GM23338 (cell line): ENCODE measurements around the gene ASB3. TPM values are rescaled to one million over a fixed set of nuclear protein-coding genes. Genes with fewer than 3 reads are reported as not detected.

Source experiments
- ATAC-seq: fragments of 200-7000 bp; cut with Tn5 transposase; 3 replicates; pipeline ENCODE4 v1.9.1; 2020
- DNase-seq: peaks from one replicate; pipeline ENCODE4 v3.0.0-alpha.2; 2015; ENCODE audit warnings: low spot score
- H2AFZ ChIP-seq: fragments of 200-600 bp; sonication (generic); 2 replicates; pipeline ENCODE4 v1.8.0; 2016; ENCODE audit warnings: antibody characterized with exemption, mild to moderate bottlenecking, moderate library complexity
- H3F3A ChIP-seq: fragments of 200-600 bp; sonication (generic); replicated peaks from 2 replicates; pipeline ENCODE4 v1.8.0; 2017; ENCODE audit warnings: antibody characterized with exemption, mixed run types, low read depth
- H3K27ac ChIP-seq: fragments of 200-600 bp; sonication (generic); 2 replicates; pipeline ENCODE4 v1.6.1; 2016; ENCODE audit warnings: low read depth
- H3K27me3 ChIP-seq: fragments of 200-600 bp; sonication (generic); 2 replicates; pipeline ENCODE4 v1.8.0; 2016; ENCODE audit warnings: mild to moderate bottlenecking, mixed run types, moderate library complexity; ENCODE audit not compliant: insufficient read depth
- H3K36me3 ChIP-seq: fragments of 200-600 bp; sonication (generic); 2 replicates; pipeline ENCODE4 v1.8.0; 2016; ENCODE audit warnings: mild to moderate bottlenecking; ENCODE audit not compliant: insufficient read depth
- H3K4me1 ChIP-seq: fragments of 200-600 bp; sonication (generic); 2 replicates; pipeline ENCODE4 v1.8.0; 2016; ENCODE audit warnings: mild to moderate bottlenecking, moderate library complexity; ENCODE audit not compliant: insufficient read depth
- H3K4me2 ChIP-seq: fragments of 200-600 bp; sonication (generic); 2 replicates; pipeline ENCODE4 v1.7.1; 2017; ENCODE audit warnings: mixed run types
- H3K4me3 ChIP-seq: fragments of 200-600 bp; sonication (generic); 2 replicates; pipeline ENCODE4 v1.6.1; 2016; ENCODE audit warnings: mixed run types
- H3K79me2 ChIP-seq: fragments of 200-600 bp; sonication (generic); replicated peaks from 2 replicates; pipeline ENCODE4 v1.8.0; 2017; ENCODE audit warnings: mild to moderate bottlenecking; ENCODE audit not compliant: insufficient read depth
- H3K9me2 ChIP-seq: fragments of 200-600 bp; sonication (generic); 2 replicates; pipeline ENCODE4 v1.8.0; 2017; ENCODE audit not compliant: insufficient read depth
- H4K20me1 ChIP-seq: fragments of 200-600 bp; sonication (generic); replicated peaks from 2 replicates; pipeline ENCODE4 v1.8.0; 2017; ENCODE audit warnings: mild to moderate bottlenecking; ENCODE audit not compliant: insufficient read depth
- H3K27ac Mint-ChIP-seq: 2 replicates; pipeline ENCODE4 v1.8.0; 2020; ENCODE audit warnings: inconsistent platforms, mild to moderate bottlenecking, moderate library complexity, mixed read lengths
- H3K27me3 Mint-ChIP-seq: 3 replicates; pipeline ENCODE4 v1.8.0; 2022; ENCODE audit warnings: low read depth, mild to moderate bottlenecking, moderate library complexity, mixed read lengths, inconsistent platforms; ENCODE audit not compliant: insufficient read depth, poor library complexity
- H3K36me3 Mint-ChIP-seq: 3 replicates; pipeline ENCODE4 v1.8.0; 2021; ENCODE audit warnings: low read depth, mild to moderate bottlenecking, inconsistent platforms, moderate library complexity, mixed read lengths
- H3K4me1 Mint-ChIP-seq: 3 replicates; pipeline ENCODE4 v1.8.0; 2020; ENCODE audit warnings: mild to moderate bottlenecking, inconsistent platforms, mixed read lengths
- H3K4me3 Mint-ChIP-seq: 3 replicates; pipeline ENCODE4 v1.8.0; 2021; ENCODE audit warnings: moderate library complexity, mild to moderate bottlenecking, inconsistent platforms, mixed read lengths
- H3K9me3 Mint-ChIP-seq: 3 replicates; pipeline ENCODE4 v1.8.0; 2020; ENCODE audit warnings: moderate library complexity, mild to moderate bottlenecking, inconsistent platforms, mixed read lengths
- CREB1 ChIP-seq: fragments of 250-450 bp; sonication (Bioruptor Pico); IDR thresholded peaks from 2 replicates; pipeline ENCODE4 v1.5.0; 2020; ENCODE audit warnings: low read depth, mild to moderate bottlenecking, moderate library complexity
- EZH2 ChIP-seq: fragments of 200-600 bp; sonication (generic); IDR thresholded peaks from one replicate; pipeline ENCODE4 v1.8.0; 2017; ENCODE audit warnings: antibody characterized with exemption, mild to moderate bottlenecking, low read depth; ENCODE audit not compliant: unreplicated experiment
- EZH2phosphoT487 ChIP-seq: fragments of 200-600 bp; sonication (generic); IDR thresholded peaks from one replicate; pipeline ENCODE4 v1.8.1; 2018; ENCODE audit warnings: antibody characterized with exemption; ENCODE audit not compliant: unreplicated experiment
- JUNB ChIP-seq: IDR thresholded peaks from one replicate; pipeline ENCODE4 v1.6.1; 2016; ENCODE audit warnings: antibody characterized with exemption; ENCODE audit not compliant: unreplicated experiment
- NANOG ChIP-seq: IDR thresholded peaks from 2 replicates; pipeline ENCODE4 v1.6.1; 2016; ENCODE audit warnings: antibody characterized with exemption, borderline replicate concordance
- POLR2AphosphoS5 ChIP-seq: IDR thresholded peaks from 2 replicates; pipeline ENCODE4 v1.6.1; 2016; ENCODE audit warnings: antibody characterized with exemption, low read depth
- ZNF114 ChIP-seq: fragments of 250-450 bp; sonication (Bioruptor Pico); IDR thresholded peaks from 2 replicates; pipeline ENCODE4 v1.5.0; 2020; ENCODE audit warnings: mild to moderate bottlenecking, moderate library complexity
- ZNF331 ChIP-seq: fragments of 250-450 bp; sonication (Bioruptor Pico); IDR thresholded peaks from 2 replicates; pipeline ENCODE4 v1.5.0; 2020; ENCODE audit warnings: low read depth, mild to moderate bottlenecking, moderate library complexity
- polyA plus RNA-seq: library from polyadenylated mRNA; unstranded; fragments of >200 nt; fragmentation: Nextera tagmentation; extraction: Ambion mirVana; gene quantifications from 2 replicates; pipeline ENCODE4 v1.2.1, GENCODE V29; 2016
- total RNA-seq: library from RNA; depleted of rRNA; stranded (reverse); fragments of >200 nt; shearing (Covaris generic); gene quantifications from 2 replicates; pipeline ENCODE4 v1.2.3, GENCODE V29; 2014
- TF ChIP-seq, protein P1 (sequence below): IDR thresholded peaks from 2 replicates; pipeline ENCODE4 v1.6.1; 2016; ENCODE audit warnings: antibody characterized with exemption
- TF ChIP-seq, protein P2 (sequence below): fragments of 250-450 bp; sonication (Bioruptor Pico); IDR thresholded peaks from 2 replicates; pipeline ENCODE4 v1.5.0; 2020; ENCODE audit warnings: mild to moderate bottlenecking, moderate library complexity
- TF ChIP-seq, protein P3 (sequence below): IDR thresholded peaks from one replicate; pipeline ENCODE4 v1.6.1; 2018; ENCODE audit warnings: antibody characterized with exemption; ENCODE audit not compliant: unreplicated experiment
- TF ChIP-seq, protein P4 (sequence below), 2 experiments: fragments of 200-600 bp in 1 of 2; sonication (generic) in 1 of 2; conservative IDR thresholded peaks; 2 replicates each; pipeline versions ENCODE4 v1.5.1 to v1.6.1; 2016 to 2017; ENCODE audit warnings: antibody characterized with exemption in 2 of 2, low read depth in 2 of 2, mild to moderate bottlenecking in 2 of 2, moderate library complexity in 1 of 2

ASB3 gene
- total and polyA plus RNA-seq, 2 experiments from 2014 or later: 22.4 to 30.5 TPM

DNA sequence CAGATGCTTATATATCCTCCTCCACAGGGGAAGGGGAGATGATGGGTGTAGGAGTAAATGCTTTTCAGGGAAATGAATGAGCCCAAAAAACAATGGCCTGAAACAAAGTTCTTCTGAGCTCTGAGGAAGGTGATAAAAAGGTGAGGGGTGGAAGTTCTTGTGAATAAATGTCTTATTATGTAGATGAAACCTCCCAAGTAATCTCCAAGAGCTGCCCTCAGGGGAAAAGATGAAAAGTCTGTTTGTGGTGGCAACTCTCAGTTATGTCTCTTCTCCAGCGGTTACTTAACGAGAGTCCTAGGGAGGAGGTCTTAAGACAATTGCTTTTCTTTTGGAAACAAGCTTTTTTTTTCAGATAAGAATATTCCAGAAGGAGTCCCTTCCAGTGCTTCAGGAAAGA, 134.6 kb downstream of the ASB3 start:
- H4K20me1 ChIP-seq: no peaks in the 10 kb centered on the region
- ATAC-seq (no peak), DNase-seq (no peak)
- no peaks in the 10 kb centered on the region for H3K9me2 ChIP-seq
- H3K27ac Mint-ChIP-seq: no peak overlapping the region
- peaks cover 2% of the 10 kb centered on the region for H3K4me1 Mint-ChIP-seq
- H3K27me3 Mint-ChIP-seq: peaks cover 2% of the 10 kb centered on the region
- TF ChIP-seq, protein P1, sequence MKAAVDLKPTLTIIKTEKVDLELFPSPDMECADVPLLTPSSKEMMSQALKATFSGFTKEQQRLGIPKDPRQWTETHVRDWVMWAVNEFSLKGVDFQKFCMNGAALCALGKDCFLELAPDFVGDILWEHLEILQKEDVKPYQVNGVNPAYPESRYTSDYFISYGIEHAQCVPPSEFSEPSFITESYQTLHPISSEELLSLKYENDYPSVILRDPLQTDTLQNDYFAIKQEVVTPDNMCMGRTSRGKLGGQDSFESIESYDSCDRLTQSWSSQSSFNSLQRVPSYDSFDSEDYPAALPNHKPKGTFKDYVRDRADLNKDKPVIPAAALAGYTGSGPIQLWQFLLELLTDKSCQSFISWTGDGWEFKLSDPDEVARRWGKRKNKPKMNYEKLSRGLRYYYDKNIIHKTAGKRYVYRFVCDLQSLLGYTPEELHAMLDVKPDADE: no peak
- TF ChIP-seq, protein P2, sequence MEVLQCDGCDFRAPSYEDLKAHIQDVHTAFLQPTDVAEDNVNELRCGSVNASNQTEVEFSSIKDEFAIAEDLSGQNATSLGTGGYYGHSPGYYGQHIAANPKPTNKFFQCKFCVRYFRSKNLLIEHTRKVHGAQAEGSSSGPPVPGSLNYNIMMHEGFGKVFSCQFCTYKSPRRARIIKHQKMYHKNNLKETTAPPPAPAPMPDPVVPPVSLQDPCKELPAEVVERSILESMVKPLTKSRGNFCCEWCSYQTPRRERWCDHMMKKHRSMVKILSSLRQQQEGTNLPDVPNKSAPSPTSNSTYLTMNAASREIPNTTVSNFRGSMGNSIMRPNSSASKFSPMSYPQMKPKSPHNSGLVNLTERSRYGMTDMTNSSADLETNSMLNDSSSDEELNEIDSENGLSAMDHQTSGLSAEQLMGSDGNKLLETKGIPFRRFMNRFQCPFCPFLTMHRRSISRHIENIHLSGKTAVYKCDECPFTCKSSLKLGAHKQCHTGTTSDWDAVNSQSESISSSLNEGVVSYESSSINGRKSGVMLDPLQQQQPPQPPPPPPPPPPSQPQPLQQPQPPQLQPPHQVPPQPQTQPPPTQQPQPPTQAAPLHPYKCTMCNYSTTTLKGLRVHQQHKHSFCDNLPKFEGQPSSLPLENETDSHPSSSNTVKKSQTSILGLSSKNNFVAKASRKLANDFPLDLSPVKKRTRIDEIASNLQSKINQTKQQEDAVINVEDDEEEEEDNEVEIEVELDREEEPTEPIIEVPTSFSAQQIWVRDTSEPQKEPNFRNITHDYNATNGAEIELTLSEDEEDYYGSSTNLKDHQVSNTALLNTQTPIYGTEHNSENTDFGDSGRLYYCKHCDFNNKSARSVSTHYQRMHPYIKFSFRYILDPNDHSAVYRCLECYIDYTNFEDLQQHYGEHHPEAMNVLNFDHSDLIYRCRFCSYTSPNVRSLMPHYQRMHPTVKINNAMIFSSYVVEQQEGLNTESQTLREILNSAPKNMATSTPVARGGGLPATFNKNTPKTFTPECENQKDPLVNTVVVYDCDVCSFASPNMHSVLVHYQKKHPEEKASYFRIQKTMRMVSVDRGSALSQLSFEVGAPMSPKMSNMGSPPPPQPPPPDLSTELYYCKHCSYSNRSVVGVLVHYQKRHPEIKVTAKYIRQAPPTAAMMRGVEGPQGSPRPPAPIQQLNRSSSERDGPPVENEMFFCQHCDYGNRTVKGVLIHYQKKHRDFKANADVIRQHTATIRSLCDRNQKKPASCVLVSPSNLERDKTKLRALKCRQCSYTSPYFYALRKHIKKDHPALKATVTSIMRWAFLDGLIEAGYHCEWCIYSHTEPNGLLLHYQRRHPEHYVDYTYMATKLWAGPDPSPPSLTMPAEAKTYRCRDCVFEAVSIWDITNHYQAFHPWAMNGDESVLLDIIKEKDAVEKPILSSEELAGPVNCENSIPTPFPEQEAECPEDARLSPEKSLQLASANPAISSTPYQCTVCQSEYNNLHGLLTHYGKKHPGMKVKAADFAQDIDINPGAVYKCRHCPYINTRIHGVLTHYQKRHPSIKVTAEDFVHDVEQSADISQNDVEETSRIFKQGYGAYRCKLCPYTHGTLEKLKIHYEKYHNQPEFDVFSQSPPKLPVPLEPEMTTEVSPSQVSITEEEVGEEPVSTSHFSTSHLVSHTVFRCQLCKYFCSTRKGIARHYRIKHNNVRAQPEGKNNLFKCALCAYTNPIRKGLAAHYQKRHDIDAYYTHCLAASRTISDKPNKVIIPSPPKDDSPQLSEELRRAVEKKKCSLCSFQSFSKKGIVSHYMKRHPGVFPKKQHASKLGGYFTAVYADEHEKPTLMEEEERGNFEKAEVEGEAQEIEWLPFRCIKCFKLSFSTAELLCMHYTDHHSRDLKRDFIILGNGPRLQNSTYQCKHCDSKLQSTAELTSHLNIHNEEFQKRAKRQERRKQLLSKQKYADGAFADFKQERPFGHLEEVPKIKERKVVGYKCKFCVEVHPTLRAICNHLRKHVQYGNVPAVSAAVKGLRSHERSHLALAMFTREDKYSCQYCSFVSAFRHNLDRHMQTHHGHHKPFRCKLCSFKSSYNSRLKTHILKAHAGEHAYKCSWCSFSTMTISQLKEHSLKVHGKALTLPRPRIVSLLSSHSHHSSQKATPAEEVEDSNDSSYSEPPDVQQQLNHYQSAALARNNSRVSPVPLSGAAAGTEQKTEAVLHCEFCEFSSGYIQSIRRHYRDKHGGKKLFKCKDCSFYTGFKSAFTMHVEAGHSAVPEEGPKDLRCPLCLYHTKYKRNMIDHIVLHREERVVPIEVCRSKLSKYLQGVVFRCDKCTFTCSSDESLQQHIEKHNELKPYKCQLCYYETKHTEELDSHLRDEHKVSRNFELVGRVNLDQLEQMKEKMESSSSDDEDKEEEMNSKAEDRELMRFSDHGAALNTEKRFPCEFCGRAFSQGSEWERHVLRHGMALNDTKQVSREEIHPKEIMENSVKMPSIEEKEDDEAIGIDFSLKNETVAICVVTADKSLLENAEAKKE: no peak
- TF ChIP-seq EZH2phosphoT487: no peak
- TF ChIP-seq, protein P3, sequence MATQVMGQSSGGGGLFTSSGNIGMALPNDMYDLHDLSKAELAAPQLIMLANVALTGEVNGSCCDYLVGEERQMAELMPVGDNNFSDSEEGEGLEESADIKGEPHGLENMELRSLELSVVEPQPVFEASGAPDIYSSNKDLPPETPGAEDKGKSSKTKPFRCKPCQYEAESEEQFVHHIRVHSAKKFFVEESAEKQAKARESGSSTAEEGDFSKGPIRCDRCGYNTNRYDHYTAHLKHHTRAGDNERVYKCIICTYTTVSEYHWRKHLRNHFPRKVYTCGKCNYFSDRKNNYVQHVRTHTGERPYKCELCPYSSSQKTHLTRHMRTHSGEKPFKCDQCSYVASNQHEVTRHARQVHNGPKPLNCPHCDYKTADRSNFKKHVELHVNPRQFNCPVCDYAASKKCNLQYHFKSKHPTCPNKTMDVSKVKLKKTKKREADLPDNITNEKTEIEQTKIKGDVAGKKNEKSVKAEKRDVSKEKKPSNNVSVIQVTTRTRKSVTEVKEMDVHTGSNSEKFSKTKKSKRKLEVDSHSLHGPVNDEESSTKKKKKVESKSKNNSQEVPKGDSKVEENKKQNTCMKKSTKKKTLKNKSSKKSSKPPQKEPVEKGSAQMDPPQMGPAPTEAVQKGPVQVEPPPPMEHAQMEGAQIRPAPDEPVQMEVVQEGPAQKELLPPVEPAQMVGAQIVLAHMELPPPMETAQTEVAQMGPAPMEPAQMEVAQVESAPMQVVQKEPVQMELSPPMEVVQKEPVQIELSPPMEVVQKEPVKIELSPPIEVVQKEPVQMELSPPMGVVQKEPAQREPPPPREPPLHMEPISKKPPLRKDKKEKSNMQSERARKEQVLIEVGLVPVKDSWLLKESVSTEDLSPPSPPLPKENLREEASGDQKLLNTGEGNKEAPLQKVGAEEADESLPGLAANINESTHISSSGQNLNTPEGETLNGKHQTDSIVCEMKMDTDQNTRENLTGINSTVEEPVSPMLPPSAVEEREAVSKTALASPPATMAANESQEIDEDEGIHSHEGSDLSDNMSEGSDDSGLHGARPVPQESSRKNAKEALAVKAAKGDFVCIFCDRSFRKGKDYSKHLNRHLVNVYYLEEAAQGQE: no peak
- TF ChIP-seq EZH2: no peak
- TF ChIP-seq ZNF331: no peak
- no peak for TF ChIP-seq ZNF114 (CRISPR knock-in tag)
- no peak for TF ChIP-seq JUNB
- TF ChIP-seq POLR2AphosphoS5: no peak
- TF ChIP-seq, protein P4, sequence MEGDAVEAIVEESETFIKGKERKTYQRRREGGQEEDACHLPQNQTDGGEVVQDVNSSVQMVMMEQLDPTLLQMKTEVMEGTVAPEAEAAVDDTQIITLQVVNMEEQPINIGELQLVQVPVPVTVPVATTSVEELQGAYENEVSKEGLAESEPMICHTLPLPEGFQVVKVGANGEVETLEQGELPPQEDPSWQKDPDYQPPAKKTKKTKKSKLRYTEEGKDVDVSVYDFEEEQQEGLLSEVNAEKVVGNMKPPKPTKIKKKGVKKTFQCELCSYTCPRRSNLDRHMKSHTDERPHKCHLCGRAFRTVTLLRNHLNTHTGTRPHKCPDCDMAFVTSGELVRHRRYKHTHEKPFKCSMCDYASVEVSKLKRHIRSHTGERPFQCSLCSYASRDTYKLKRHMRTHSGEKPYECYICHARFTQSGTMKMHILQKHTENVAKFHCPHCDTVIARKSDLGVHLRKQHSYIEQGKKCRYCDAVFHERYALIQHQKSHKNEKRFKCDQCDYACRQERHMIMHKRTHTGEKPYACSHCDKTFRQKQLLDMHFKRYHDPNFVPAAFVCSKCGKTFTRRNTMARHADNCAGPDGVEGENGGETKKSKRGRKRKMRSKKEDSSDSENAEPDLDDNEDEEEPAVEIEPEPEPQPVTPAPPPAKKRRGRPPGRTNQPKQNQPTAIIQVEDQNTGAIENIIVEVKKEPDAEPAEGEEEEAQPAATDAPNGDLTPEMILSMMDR (conservative IDR thresholded peaks at IDR 0.05; ENCODE audit: low read depth in 2 of 2): no peak
- TF ChIP-seq CREB1 (CRISPR knock-in tag): no peak
- no peak for TF ChIP-seq NANOG
- no peaks in the 10 kb centered on the region for H3K27me3 ChIP-seq
- H2AFZ ChIP-seq: no peak overlapping the region
- peaks cover 3% of the 10 kb centered on the region for H3K4me1 ChIP-seq
- no peak overlapping the region for H3K27ac ChIP-seq
- H3K36me3 ChIP-seq: 0 out of 2 replicates have a peak, but pooled peaks cover 3% of the 10 kb centered on the region
- H3K36me3 Mint-ChIP-seq: peaks cover 11% of the 10 kb centered on the region
- no peak overlapping the region for H3K4me3 Mint-ChIP-seq
- H3F3A ChIP-seq: no peaks in the 10 kb centered on the region
- no peak overlapping the region for H3K4me2 ChIP-seq
- no peaks in the 10 kb centered on the region for H3K79me2 ChIP-seq
- H3K4me3 ChIP-seq: no peak overlapping the region
- H3K9me3 Mint-ChIP-seq: peaks cover 6% of the 10 kb centered on the region
